Mucosa of stomach (tissue), 1 donor: ENCODE results near the gene TMEM42.

Experiments
- H3K27me3 ChIP-seq: one replicate; pipeline ENCODE4 v1.7.0; 2013; ENCODE audit warnings: mild to moderate bottlenecking, low read length; ENCODE audit not compliant: control insufficient read depth, insufficient read depth
- H3K36me3 ChIP-seq: one replicate; pipeline ENCODE4 v1.7.0; 2013; ENCODE audit warnings: low read length; ENCODE audit not compliant: control insufficient read depth, insufficient read depth
- H3K4me1 ChIP-seq: one replicate; pipeline ENCODE4 v1.7.0; 2013; ENCODE audit warnings: mild to moderate bottlenecking, low read length; ENCODE audit not compliant: control insufficient read depth, insufficient read depth
- H3K4me3 ChIP-seq: one replicate; pipeline ENCODE4 v1.7.0; 2013; ENCODE audit warnings: low read length
- H3K9ac ChIP-seq: one replicate; pipeline ENCODE4 v1.7.0; 2013; ENCODE audit warnings: mild to moderate bottlenecking, low read length, moderate library complexity
- H3K9me3 ChIP-seq: one replicate; pipeline ENCODE4 v1.7.0; 2013; ENCODE audit warnings: mild to moderate bottlenecking, low read length, moderate library complexity; ENCODE audit not compliant: control insufficient read depth
- donor health status: Pancreatic carcinoma.

The TMEM42 gene

GRCh38 chr3:44880284-44880683 lies 18.6 kb downstream of the TMEM42 start:
- Histone ChIP-seq H3K4me1 (peaks cover 6% of the 10 kb centered on the region), H3K9me3 (no peaks in the 10 kb centered on the region), H3K27me3 (peaks cover 2% of the 10 kb centered on the region), H3K9ac (no peak overlapping the region), H3K4me3 (no peak overlapping the region), H3K36me3 (no peaks in the 10 kb centered on the region)

GRCh38 chr3:44883213-44883955 lies 21.7 kb downstream of the TMEM42 start:
- Histone ChIP-seq H3K4me3 (no peak overlapping the region), H3K9me3 (no peaks in the 10 kb centered on the region), H3K27me3 (peaks cover 4% of the 10 kb centered on the region), H3K9ac (no peak overlapping the region), H3K36me3 (no peaks in the 10 kb centered on the region), H3K4me1 (peaks cover 14% of the 10 kb centered on the region)

GRCh38 chr3:44883999-44884431 lies 22.3 kb downstream of the TMEM42 start:
- Histone ChIP-seq H3K9ac (no peak overlapping the region), H3K27me3 (peaks cover 4% of the 10 kb centered on the region), H3K9me3 (no peaks in the 10 kb centered on the region), H3K4me1 (peaks cover 14% of the 10 kb centered on the region), H3K4me3 (no peak overlapping the region), H3K36me3 (no peaks in the 10 kb centered on the region)

GRCh38 chr3:44885618-44886017 lies 23.9 kb downstream of the TMEM42 start:
- H3K4me1 ChIP-seq: peaks cover 14% of the 10 kb centered on the region
- H3K27me3 ChIP-seq: peaks cover 4% of the 10 kb centered on the region
- H3K4me3 ChIP-seq: no peak overlapping the region
- no peaks in the 10 kb centered on the region for H3K36me3 ChIP-seq
- H3K9ac ChIP-seq: no peak overlapping the region
- H3K9me3 ChIP-seq: no peaks in the 10 kb centered on the region

GRCh38 chr3:44886561-44886960 lies 24.8 kb downstream of the TMEM42 start:
- Histone ChIP-seq H3K9me3 (no peaks in the 10 kb centered on the region), H3K9ac (no peak overlapping the region), H3K27me3 (peaks cover 4% of the 10 kb centered on the region), H3K4me3 (no peak overlapping the region), H3K4me1 (peaks cover 14% of the 10 kb centered on the region), H3K36me3 (no peaks in the 10 kb centered on the region)

- Histone ChIP-seq H3K36me3 (no peaks in the 10 kb centered on the region), H3K27me3 (peaks cover 4% of the 10 kb centered on the region), H3K9me3 (no peaks in the 10 kb centered on the region), H3K4me1 (peaks cover 14% of the 10 kb centered on the region), H3K9ac (no peak overlapping the region), H3K4me3 (no peak overlapping the region)
These were observed 25.4 kb downstream of the TMEM42 start for GRCh38 chr3:44887101-44887500.

- H3K4me1 ChIP-seq: peaks cover 8% of the 10 kb centered on the region
- H3K9ac ChIP-seq: no peak overlapping the region
- H3K36me3 ChIP-seq: no peaks in the 10 kb centered on the region
- H3K4me3 ChIP-seq: no peak overlapping the region
- H3K9me3 ChIP-seq: no peaks in the 10 kb centered on the region
- peaks cover 2% of the 10 kb centered on the region for H3K27me3 ChIP-seq
These were observed 28.5 kb downstream of the TMEM42 start for GRCh38 chr3:44890258-44890657.

- Histone ChIP-seq H3K4me1 (peaks cover 5% of the 10 kb centered on the region), H3K36me3 (no peaks in the 10 kb centered on the region), H3K27me3 (no peaks in the 10 kb centered on the region), H3K4me3 (no peak overlapping the region), H3K9ac (no peak overlapping the region), H3K9me3 (no peaks in the 10 kb centered on the region)
These were observed 29.1 kb downstream of the TMEM42 start for GRCh38 chr3:44890852-44891251.

GRCh38 chr3:44892689-44893088 lies 31.0 kb downstream of the TMEM42 start:
- no peaks in the 10 kb centered on the region for H3K4me1 ChIP-seq
- no peak overlapping the region for H3K4me3 ChIP-seq
- H3K9ac ChIP-seq: no peak overlapping the region
- H3K9me3 ChIP-seq: no peaks in the 10 kb centered on the region
- H3K27me3 ChIP-seq: no peaks in the 10 kb centered on the region
- H3K36me3 ChIP-seq: no peaks in the 10 kb centered on the region

GRCh38 chr3:44893097-44893496 lies 31.4 kb downstream of the TMEM42 start:
- Histone ChIP-seq H3K4me1 (no peaks in the 10 kb centered on the region), H3K4me3 (no peak overlapping the region), H3K9ac (no peak overlapping the region), H3K9me3 (no peaks in the 10 kb centered on the region), H3K36me3 (no peaks in the 10 kb centered on the region), H3K27me3 (no peaks in the 10 kb centered on the region)

GRCh38 chr3:44894485-44894884 lies 32.8 kb downstream of the TMEM42 start:
- Histone ChIP-seq H3K9me3 (no peaks in the 10 kb centered on the region), H3K27me3 (peaks cover 9% of the 10 kb centered on the region), H3K36me3 (no peaks in the 10 kb centered on the region), H3K4me3 (no peak overlapping the region), H3K4me1 (no peaks in the 10 kb centered on the region), H3K9ac (no peak overlapping the region)

GRCh38 chr3:44896440-44896839 lies 34.7 kb downstream of the TMEM42 start:
- Histone ChIP-seq H3K36me3 (no peaks in the 10 kb centered on the region), H3K4me3 (no peak overlapping the region), H3K9ac (no peak overlapping the region), H3K27me3 (peaks cover 16% of the 10 kb centered on the region), H3K4me1 (no peaks in the 10 kb centered on the region), H3K9me3 (no peaks in the 10 kb centered on the region)
